HS-27A (cell line): ENCODE data around the gene IL1R1.

Experiments used
- DNase-seq: peaks from one replicate; pipeline ENCODE4 v3.0.0-alpha.2; 2012; ENCODE audit warnings: low read depth, missing footprints

IL1R1 gene

DNA sequence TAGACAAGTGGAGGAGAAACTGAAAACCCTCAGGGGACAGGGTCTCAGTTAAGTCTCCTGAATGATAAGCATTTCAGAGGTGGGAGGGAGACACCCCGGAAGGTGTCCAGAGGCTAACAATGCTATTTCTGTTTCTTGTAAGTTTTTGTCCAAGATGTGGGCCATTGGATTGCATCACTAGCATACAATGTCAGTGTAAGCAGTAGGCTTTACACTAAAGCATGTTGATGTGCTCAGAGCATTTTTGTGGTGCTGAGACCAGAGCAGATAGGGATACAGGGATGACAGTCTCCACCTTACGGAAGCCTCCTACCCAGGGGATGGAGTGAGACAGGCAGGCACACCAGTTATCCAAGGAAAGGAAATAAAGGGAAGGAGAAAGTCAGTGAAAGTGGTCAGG is 2.2 kb upstream of the IL1R1 start:
- DNase-seq, result no peak

DNA sequence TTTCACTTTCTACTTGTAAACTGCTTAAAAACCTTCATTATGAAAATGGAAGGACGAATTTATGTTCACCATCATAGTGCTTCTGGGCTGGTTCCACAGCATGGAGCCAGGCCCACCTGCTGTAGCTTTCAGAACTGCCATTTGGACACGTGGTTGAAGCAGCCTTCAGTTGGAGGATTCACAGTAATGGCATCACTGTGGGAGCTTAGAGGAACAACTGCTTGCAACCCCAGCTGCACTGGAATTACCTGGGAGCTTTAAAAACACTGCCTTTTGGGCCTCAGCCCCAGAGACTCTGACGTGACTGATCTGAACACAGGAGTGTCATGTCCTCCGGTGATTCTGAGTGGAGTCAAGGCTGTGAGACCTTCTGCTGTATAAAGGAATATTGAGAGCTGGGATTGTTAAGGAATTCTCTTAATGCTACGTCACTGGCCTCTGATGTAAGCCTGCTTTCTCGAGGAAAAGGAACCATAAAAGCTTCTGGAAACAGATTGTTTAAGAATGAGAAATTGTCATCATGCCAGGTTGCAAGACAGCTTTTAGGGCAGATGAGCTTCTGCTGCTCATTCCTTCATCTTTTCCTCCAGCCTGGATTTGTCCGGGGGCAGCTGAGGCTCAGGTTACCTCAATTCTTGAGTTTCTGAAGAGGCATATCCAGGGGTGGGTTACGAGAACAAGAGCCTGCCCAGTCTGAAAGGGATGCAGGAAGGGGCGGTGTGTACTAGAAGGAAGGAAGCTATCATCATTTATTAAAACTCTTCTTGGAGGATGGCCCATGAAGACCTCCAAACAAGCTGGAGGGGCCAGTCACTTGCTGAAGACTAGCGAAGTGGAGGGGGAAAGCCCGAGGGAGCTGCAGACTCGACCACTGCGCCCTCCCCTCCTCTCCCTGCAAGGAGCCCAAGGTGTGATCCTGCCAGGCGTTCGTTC is 1.3 kb upstream of the IL1R1 start:
- DNase-seq, result no peak

DNA sequence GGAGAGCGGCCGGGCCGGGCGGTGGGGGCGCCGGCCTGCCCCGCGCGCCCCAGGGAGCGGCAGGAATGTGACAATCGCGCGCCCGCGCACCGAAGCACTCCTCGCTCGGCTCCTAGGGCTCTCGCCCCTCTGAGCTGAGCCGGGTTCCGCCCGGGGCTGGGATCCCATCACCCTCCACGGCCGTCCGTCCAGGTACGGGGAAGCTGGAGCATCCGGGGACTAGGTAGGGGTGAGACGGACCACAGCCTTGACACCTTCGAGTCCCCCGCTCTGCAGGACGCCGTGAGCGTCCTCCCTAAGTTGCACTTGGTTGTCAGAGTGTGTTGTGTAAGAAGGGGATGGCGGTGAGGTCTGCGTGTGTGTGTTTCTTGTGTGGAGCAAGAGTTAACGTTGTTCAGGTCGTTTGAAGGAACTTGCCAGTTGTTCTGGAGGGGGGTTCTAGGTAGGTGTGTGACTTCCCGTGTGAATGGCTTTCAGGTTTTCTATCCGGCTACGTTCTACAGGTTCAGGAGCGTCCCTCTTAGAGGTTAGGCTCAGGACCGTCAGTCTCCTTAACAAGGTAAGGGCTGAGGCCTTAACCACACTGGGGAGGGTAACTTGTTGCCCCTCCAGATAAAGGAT is 393 bp downstream of the IL1R1 start:
- no peak for DNase-seq

DNA sequence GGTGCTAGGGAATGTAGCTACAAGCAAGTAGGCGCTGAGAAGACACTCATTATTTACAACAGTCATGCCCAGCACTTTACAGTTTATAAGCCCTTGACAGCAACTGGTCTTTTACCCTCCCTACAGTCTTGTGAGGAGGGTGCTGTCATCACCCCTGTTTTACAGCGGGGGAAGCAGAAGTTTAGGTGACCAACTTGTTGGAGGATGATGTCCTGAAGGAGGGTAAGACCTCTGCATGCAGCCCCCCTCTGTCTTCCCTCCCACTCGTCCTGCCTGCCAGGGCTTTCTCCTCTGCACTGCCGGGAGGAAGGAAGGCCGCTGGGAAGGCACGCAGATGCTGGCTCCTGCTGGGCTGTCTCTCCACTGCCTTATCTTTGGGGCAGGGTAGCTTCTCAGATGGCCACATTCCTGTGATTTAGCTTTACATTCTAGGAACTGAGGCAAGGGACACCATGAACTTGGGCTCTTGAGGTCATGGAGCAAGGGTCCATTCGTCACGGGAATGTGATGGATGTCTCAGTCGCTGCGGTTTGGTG is 972 bp downstream of the IL1R1 start:
- no peak for DNase-seq

DNA sequence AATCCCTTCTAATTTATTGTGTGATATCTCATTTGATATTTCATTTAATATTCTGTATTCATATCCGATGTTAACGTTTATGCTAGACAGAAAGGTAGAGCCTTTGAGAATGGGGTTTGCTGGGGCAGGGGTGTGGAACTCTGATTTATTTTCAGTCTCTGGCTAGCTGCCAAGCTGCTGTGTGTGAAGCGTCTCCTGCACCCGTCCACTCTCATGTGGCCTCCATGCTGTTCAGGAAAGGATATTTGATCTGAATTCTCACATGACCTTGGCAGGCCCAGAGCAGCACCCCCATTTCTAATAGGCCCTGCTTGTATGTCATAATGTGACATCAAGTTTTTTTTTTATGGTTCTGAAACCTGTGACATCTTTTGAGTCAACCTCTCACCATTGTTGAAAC is 1.6 kb downstream of the IL1R1 start:
- DNase-seq, result no peak

DNA sequence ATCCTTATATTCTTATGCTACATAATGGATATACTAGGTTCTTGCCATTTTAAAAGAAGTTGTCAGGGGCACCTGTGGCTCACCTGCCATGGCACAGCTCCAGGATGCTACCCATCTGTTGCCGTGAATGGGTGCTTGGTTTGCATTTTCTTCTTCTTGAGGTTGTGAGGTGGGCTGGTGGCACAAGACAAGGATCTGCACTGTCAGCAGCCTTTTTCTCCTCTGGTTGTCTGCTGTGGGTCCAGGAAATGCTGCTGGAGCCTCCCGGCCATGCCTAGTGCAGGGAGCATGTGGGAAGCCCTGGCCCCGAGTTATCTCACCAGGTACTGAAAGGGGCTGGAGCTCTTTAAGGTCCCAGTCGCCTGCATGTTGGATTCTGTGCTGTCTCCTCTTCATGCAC is 2.6 kb downstream of the IL1R1 start:
- no peak for DNase-seq

DNA sequence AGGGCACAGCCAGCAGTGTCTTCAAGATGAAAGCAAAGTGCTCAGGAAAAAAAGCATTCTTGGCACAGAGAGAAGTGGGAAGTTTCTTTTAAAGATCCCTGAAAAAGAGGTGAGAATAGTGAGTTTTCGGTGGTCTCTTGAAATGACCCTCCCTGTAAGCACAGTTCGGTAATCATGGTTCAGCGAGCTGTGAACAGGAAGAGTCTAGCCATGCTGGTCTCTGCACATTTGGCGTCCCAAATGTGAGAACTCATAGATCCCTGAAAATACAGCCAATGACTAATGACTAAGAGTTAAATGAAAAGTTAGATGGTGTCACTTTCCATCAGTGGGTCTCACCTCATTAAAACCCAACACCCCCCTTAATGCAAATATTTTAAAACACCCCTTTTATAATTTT is 3.4 kb downstream of the IL1R1 start:
- no peak for DNase-seq

DNA sequence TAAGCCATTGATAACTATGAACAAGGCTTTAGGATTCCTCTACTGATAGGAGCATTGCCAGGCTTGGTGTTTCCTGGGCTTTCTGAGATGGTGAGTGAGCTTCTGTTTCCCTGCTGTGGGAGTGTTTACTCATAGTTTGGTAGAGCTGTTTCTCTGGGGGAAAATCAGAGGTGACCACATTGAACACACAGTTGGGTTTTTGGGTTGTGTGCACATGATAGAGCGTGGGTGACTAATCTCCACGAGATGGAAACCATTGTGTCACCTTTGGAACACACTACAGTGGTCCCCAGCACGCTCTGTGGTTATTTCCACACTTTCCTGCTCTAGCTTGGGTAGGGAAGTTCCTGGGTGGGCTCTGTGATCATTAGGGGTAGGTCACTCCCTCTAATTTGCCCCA is 5.4 kb downstream of the IL1R1 start:
- DNase-seq, result no peak

DNA sequence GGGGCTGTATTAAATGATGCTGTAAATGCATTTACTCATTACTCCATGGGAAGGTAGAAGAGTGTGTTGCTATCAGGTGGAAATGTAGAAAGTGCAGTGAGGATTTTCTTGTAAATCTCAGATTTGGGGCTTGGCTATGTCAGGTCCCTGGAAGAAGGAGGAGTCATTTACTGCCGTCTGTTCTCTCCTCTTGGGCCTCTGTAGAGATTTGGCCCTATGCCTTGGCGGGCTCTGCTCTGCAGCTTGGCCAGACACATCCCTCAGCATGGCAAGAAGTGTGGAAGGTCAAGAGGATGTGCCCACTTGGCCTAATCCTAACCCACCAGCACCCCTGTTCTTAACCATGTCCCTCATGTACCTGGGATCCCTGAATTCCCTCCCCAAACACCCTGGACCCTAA is 6.7 kb downstream of the IL1R1 start:
- DNase-seq, result no peak

DNA sequence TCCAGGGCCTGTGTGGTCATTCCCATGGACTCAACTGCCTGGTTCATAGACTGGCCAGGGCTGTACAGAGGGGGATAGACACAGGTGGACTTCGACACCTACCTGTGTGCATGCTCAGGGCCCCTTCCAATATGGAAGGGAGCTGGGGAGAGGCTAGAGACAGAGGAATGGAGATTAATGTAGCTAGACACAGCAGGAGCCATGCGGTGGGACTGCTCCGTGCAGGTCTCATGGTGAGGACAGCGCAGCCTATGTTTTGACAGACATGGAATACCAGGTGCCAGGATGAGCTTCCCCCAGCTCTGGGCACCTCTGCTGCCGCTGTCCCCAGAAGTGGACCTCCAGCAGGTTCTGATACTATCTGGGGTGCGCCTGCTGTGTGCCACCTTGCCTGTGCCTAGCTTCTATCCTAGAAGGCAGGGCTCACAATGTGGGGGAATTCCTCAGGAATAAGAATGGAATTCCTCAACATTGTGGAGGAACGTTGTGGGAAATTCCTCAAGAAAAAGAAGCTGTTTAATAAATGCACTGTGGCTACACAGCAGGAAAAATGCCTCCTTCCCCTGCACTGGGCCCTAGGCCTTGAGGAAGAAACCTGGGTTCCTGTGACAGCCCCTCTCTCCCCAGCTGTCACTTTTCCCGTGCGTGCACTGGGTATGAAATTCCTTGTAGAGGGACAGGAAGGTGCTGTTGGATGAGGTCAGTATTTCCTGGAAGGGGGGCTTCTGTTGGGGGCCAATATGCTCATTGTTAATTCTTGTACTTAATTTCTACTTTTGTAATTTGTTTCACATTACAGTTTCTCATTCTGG is 7.3 kb downstream of the IL1R1 start:
- DNase-seq, result no peak

DNA sequence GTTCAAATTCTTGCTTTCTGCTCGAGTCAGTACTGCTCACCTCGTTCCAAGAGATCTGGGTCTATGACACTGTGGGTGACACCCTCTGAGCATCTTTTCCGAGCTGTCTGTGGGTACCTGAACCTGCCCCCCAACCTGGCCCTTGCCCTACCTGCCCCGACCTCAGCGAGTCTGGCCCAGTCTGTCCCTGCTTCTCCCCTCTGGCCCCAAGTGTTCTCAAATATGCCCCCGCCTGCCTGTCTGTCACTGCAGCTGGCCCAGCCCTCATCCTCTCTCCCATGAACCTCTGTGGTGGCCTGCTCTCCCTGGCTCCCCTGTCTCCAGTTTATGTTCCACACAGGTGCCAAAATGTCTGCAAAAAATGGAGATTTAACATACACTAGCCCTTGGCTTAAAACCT is 11.8 kb downstream of the IL1R1 start:
- no peak for DNase-seq

DNA sequence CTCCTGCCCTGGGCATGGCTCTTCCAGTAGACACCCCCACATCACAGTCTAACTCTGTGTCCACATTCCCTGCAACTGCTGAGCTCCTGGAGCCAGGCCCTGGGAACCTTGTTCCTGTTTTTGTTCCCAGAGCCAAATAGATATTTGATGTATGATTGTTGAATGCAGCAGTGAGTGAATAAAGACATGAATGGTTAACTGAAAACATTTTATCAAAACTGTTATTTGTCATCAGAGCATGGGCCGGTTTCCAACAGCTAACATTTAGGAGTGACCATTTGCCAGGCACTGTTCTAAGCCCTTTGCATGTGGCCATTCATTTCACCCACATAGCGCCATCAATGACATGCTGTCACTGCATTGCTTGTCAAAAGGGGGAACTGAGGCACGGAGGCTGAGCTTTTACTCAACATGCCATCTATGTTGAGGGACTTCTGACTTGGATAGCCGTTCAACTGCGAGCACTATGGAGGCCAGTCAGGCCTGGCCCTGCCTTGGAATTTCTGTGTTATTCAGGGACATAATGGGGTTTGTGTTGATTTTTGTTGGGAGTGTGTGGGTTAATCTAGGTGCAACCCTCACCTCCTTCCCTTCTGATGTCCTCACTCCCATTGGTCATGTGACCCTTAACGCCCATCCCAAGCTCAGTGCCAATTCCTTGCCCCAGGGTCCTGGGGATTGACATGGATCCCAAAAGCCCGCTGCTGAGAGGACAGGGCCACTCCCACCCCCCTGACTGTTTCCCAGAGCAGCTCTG is 12.6 kb downstream of the IL1R1 start:
- DNase-seq, result no peak

DNA sequence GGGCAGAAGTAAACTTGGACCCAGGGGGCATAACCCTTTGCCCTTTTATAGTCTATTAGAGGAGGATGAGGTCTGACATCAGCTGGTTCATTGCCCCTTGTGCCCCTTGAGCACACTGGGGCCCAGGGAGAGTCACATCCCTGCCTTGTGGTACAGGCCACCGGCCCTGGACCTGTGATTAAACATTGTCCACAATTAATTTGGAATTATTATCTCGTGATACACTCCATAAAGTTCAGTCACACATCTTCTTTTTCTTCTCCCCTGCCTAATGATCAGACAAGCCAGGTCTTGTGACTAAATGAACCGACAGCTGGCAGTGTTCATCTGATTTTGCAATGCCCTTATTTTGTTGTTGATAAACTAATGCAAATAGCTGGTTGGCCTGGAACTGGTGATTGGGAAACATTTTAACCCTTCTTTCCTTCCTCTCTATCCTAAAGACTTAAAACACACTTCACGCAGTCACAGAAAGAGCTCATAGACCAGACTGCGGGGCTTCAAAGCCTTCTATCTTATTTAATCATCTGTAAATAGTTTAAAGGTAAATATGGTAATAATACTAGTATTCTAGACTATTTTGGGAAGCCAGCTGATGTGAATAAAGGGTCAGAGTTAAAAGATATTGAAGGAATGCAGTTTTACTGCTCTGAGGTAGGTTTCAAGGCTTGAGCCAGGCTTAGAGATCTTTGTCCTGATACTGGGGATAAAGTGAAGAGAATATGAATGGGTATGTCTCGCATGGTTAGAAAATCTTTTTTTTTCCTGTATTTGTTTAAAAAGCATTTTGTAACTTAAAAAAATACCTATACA is 13.4 kb downstream of the IL1R1 start:
- no peak for DNase-seq

DNA sequence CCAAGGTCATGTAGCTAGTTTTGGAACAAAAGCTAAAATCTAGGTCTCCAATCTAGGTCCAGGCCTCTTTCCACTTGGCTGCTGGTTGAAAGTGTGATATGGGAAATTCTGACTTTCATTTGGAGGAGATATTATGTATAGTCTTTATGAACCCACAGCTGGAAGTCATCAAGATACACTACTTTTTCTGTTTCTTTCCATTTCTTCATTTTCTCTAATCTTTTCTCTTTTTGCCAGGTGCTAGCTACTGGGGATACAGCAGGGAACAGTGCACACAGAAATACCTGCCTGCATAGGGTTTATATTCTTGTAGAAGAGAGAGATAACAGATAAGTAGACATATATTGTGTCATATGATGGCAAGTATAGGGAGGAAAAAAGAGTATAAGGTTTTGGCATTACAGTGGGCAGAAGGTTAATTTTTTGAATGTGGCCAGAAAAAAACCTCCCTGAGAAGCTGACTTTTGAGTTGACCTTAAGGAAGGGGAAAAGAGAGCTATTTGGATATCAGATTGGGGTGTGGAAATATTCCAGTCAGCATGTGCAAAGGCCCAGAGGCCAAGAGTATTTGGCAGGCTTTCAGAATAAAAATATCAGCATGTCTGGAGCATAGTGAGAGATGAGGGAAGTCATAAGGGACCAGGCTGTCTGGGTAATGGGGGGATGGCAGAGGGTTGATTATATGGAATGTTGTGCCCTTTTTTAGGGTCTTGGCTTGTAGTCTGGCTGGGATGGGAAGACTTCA is 15.6 kb downstream of the IL1R1 start:
- no peak for DNase-seq

DNA sequence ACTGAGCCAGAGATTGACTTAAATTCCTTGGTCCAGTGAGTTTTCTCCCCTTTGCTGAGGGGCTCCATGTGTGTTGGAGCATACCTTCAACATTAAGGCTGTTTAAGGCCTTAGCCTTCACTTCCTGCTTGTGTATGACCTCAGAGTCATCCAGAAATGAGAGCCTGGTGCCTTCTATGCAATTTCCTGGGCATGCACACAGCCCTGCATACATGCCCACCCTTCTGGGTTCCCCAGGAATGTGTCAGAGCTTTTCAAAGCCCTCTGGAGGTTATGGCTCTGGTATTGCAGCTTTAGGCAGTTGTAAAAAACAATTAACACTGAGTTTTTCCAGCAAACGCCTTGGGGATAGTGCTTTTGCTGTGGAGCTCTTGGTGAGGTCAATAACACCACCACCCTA is 16.7 kb downstream of the IL1R1 start:
- no peak for DNase-seq

DNA sequence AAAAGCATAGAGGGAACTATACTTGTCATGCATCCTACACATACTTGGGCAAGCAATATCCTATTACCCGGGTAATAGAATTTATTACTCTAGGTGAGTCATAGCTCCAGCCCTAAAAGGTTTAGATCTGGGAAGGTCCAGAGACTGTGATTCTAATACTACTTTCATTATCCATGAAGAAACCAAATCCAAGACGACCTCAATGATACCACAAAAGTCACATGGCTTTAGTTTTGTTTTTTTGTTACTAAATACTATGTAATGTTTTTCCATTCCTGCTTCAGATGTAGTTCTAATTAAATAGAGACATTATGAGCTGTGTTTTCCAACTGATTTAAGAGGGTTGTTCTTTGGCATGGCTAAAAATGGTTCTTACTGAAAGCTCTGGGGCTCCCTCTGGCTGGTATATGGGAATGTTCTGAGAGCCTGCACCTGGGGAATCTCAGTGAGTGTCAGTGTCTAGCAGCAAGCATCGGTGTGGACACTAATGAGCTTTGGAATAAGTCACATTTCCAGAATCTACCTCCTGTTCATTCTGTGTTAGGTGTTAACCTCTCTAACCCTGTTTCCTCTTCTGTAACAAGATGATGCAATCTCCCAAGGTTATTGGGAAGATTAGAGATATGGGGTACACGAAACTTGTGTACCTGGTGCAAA is 23.8 kb downstream of the IL1R1 start:
- peak; percentile 19 for DNase-seq

DNA sequence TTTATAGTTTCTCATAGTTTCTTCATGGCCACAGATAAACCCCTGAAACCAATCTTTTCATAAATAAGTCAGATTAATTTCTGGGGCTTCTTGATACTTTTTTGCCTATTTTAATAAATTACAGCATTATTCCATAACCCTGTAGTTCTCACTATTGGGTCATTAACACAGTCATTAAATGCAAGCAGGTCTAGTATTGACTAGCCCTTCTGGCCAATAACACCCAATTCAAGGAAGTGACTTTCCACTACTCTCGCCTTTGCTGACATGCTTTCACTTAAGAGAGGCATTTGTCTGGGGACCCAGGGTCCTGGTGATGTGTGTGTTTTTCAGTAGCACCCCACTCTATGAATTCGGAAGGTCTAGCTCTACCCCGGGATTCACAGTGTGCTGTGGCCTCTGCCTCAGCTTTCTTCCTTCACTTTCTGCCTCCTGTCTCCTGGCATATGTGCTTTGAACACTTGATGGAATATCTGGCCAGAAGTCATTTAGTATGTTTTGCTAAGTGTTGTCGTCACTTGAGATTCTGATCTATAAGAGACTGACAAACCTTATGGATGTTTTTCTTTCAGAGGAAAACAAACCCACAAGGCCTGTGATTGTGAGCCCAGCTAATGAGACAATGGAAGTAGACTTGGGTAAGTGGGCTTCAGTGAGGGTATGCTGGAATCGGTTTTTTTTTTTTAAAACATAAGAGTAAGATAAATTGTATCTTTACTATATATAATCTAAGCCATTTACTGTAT is 25.7 kb downstream of the IL1R1 start:
- no peak for DNase-seq

DNA sequence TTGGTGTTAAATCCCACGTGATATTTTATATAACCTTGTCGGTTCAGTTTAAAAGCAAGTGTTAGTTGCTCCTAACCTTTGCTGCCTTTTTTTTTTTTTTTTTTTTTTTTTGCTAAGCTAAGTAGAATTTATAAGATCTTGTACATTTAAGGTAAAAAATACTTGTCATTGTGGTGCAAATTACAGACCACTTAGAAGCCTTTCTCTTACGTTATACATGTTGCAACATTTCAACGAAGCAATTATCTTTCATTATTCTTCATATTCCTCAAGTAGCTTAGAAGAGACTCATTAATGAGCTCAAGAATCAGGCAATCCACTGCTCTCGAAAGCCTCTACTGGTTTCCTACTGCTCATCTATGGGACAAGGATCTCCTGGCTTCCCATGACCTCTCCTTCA is 29.4 kb downstream of the IL1R1 start:
- no peak for DNase-seq

DNA sequence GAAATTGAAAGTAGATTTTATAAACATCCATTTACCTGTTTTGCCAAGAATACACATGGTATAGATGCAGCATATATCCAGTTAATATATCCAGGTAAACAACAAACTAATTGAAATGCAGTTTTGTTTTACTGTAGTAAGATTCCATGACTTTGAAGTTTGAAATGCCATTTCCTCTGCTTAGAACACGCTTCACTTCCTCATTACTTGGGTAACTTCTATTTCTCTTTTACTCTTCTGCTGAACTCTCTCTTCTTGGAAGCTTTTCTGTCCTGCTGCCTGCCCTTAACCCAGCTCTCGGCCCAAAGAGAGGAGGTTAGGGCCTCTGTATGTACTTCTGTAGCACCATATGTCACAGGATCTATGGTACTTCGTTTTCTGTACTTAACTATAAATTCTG is 30.2 kb downstream of the IL1R1 start:
- no peak for DNase-seq
